GM18951 (cell line): ENCODE results near the gene MISP.

Source experiments
- POLR2A ChIP-seq: IDR thresholded peaks from 4 replicates; pipeline ENCODE4 v1.6.1; 2011; ENCODE audit warnings: mild to moderate bottlenecking; ENCODE audit not compliant: insufficient read length, insufficient read depth; ENCODE audit errors: extremely low read depth
- in situ Hi-C: fragments of 300-500 bp; cut with MboI; formaldehyde crosslinking; loops from one replicate; pipeline ENCODE4 v1.12.0; 2022; ENCODE audit warnings: low sequenced_read_pairs, mixed read lengths, inconsistent platforms; ENCODE audit not compliant: unreplicated experiment

Gene MISP

DNA sequence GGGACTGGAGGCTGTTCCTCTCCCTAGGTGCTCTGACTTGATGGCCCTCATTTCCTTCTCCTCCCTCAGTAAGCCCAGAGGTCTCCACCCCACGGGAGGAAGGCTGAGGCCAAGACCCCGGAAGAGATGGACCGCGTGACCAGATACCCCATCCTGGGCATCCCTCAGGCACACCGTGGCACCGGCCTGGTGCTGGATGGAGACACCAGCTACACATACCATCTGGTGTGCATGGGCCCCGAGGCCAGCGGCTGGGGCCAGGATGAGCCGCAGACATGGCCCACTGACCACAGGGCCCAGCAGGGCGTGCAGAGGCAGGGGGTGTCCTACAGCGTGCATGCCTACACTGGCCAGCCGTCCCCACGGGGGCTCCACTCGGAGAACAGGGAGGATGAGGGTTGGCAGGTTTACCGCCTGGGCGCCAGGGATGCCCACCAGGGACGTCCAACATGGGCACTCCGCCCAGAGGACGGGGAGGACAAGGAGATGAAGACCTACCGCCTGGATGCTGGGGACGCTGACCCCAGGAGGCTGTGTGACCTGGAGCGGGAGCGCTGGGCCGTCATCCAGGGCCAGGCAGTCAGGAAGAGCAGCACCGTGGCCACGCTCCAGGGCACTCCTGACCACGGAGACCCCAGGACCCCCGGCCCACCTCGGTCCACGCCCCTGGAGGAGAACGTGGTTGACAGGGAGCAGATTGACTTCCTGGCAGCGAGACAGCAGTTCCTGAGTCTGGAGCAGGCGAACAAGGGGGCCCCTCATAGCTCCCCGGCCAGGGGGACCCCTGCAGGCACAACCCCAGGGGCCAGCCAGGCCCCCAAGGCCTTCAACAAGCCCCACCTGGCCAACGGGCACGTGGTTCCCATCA is 6.1 kb downstream of the MISP start:
- in situ Hi-C loops = loop anchor here (25.0 kb wide), 1 partner anchor 230 kb away; the partner anchor contains the start of gene WDR18
- TF ChIP-seq POLR2A = no peak

DNA sequence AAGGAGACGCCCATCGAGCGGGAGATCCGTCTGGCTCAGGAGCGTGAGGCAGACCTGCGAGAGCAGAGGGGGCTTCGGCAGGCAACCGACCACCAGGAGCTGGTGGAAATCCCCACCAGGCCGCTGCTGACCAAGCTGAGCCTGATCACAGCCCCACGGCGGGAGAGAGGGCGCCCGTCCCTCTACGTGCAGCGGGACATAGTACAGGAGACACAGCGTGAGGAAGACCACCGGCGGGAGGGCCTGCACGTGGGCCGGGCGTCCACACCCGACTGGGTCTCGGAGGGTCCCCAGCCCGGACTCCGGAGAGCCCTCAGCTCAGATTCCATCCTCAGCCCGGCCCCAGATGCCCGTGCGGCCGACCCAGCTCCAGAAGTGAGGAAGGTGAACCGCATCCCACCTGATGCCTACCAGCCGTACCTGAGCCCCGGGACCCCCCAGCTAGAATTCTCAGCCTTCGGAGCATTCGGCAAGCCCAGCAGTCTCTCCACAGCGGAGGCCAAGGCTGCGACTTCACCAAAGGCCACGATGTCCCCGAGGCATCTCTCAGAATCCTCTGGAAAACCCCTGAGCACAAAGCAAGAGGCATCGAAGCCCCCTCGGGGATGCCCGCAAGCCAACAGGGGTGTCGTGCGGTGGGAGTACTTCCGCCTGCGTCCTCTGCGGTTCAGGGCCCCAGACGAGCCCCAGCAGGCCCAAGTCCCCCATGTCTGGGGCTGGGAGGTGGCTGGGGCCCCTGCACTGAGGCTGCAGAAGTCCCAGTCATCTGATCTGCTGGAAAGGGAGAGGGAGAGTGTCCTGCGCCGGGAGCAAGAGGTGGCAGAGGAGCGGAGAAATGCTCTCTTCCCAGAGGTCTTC is 7.1 kb downstream of the MISP start:
- TF ChIP-seq POLR2A = no peak
- in situ Hi-C loops = loop anchor here (25.0 kb wide), 1 partner anchor 229 kb away; the partner anchor contains the start of gene WDR18

DNA sequence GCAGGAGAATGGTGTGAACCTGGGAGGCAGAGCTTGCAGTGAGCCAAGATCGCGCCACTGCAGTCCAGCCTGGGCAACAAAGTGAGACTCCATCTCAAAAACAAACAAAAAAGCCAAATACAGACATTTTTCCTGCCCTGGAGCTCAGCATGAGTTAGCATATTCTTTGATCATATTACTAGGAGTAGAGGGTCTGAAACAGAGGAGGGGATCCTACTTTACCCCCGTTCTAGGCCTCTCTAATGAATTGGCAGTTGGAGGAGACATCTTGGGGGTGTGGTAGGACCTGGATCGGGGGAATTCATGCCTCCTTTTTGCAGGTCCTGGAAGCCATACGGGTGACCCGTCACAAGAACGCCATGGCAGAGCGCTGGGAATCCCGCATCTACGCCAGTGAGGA is 12.3 kb downstream of the MISP start:
- in situ Hi-C loops = loop anchor here (10.0 to 25.0 kb wide), 2 partner anchors 162 to 224 kb away; partner anchors contain the start of genes ARID3A and WDR18
- no peak for TF ChIP-seq POLR2A

DNA sequence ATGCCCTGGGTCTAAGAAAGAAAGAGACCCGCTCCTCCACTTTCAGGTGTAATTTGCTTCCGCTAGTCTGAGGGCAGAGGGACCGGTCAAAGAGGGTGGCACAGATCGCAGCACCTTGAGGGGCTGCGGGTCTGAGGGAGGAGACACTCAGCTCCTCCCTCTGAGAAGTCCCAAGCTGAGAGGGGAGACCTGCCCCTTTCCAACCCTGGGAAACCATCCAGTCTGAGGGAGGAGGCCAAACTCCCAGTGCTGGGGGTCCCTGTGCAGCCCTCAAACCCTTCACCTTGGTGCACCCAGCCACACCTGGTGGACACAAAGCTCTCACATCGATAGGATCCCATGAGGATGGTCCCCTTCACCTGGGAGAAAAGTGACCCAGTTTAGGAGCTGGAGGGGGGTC is 13.0 kb downstream of the MISP start:
- in situ Hi-C loops = loop anchor here (10.0 to 25.0 kb wide), 2 partner anchors 161 to 223 kb away; partner anchors contain the start of genes ARID3A and WDR18
- no peak for TF ChIP-seq POLR2A

DNA sequence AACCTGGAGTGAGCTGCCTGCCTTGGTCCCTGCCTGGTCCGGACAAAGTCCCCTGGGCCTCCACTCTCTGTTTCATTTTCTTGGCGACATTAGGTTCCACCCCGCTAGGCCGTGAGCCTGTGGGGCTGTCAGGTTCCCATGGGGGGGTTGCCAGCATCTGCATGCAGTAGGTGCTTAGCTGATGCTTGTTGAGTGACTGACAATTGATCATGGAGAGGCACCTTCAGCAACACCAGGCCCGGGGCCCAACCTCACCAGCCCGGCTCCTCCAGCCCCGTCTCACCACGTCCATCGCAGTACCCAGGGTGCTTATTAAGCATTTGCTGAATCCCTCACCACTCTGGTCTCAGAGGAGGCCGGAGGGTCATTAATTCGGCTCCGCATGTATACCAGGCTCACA is 13.4 kb downstream of the MISP start:
- no peak for TF ChIP-seq POLR2A
- in situ Hi-C loops = loop anchor here (10.0 to 25.0 kb wide), 2 partner anchors 160 to 223 kb away; partner anchors contain the start of genes ARID3A and WDR18

DNA sequence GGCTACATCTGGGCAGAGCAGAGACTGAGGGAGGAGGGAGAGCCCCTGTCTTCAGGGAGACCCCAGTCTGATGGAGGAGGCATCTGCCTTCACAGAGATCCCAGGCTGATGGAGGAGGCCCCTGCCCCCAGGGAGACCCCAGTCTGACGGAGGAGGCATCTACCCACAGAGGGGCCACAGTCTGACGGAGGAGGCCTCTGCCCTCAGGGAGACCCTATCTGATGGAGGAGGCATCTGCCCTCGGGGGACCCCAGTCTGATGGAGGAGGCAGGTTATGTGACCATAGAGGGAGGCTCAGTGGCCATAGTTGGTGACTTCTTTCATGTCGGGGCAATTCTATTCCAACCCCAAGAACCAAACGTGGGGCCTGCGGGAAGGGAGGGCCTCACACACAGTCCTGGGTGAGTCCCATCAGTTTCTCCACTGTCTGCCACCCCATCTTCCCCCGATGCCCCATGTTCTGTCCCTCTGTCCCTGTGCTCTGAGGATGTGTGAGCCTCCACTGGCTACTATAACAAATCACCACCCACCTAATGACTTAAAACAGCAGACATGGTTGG is 14.3 kb downstream of the MISP start:
- TF ChIP-seq POLR2A = no peak
- in situ Hi-C loops = loop anchor here (10.0 to 25.0 kb wide), 2 partner anchors 160 to 222 kb away; partner anchors contain the start of genes ARID3A and WDR18

DNA sequence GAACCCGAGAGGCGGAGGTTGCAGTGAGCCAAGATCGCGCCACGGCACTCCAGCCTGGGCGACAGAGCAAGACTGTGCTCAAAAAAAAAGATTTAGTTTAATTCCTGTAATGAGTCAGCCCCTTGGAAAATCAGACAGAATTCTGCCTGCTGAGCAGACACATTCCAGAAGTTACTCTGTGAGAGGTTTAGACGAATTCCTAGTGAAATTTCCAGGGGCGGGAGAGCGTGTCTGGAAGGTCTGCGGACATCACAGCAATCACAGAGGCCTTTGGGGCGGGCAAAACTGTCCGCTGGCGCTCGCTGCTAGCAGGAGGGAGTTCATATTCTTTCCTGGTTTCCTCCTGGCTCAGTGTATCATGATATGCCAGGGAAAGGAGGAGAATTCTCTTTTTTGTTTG is 17.5 kb downstream of the MISP start:
- no peak for TF ChIP-seq POLR2A
- in situ Hi-C loops = loop anchor here (10.0 to 25.0 kb wide), 2 partner anchors 156 to 219 kb away; partner anchors contain the start of genes ARID3A and WDR18

DNA sequence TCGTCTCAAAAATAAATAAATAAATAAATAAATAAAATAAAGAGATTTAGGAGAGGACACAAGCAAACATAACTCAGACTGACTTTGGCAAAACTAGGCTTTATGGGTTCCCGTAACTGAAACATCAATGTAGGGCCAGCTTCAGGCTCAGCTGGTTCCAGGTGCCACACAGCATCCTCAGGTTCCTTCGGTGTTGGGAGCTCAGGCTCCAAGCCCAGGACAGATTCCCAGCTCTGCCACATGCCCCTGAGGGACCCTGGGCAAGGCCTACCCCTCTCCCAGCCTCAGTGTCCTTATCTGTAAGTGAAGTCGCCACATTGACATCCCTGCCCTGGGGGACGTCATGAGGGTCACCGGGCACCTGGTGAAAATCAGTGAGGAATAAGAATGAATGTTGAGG is 18.7 kb downstream of the MISP start:
- TF ChIP-seq POLR2A = no peak
- in situ Hi-C loops = loop anchor here (10.0 to 25.0 kb wide), 2 partner anchors 155 to 218 kb away; partner anchors contain the start of genes ARID3A and WDR18

DNA sequence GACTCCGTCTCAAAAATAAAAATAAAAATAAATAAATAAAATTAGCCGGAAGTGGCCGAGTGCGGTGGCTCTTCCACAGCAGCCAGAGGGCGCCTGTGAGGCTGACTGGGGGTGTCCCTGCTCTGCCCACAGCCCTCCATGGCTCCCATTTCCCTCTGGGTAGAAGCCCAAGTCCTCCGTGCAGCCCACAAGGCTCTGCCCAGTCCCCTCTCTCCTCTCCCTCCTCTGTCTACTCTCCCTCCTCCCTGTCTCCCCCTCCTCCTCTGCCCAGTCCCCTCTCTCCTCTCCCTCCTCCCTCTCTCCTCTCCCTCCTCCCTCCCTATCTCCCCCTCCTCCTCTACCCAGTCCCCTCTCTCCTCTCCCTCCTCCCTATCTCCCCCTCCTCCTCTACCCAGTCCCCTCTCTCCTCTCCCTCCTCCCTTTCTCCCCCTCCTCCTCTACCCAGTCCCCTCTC is 20.4 kb downstream of the MISP start:
- no peak for TF ChIP-seq POLR2A
- in situ Hi-C loops = loop anchor here (25.0 kb wide), 1 partner anchor 216 kb away; the partner anchor contains the start of gene WDR18

DNA sequence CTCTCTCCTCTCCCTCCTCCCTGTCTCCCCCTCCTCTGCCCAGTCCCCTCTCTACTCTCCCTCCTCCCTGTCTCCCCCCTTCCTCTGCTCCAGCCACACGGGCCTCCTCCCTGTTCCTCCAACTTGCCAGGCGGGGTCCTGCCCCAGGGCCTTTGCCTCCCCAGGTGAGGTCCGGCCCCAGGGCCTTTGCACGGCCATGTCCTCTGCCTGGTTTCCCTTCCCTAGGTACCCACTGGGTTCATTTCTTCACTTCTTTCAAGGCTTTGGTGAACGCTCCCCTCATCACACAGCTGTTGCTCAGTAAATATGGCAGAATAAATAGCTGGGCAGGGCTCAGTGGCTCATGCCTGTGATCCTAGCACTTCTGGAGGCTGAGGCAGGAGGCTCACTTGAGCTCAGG is 21.2 kb downstream of the MISP start:
- in situ Hi-C loops = loop anchor here (25.0 kb wide), 1 partner anchor 215 kb away; the partner anchor contains the start of gene WDR18
- TF ChIP-seq POLR2A = no peak

DNA sequence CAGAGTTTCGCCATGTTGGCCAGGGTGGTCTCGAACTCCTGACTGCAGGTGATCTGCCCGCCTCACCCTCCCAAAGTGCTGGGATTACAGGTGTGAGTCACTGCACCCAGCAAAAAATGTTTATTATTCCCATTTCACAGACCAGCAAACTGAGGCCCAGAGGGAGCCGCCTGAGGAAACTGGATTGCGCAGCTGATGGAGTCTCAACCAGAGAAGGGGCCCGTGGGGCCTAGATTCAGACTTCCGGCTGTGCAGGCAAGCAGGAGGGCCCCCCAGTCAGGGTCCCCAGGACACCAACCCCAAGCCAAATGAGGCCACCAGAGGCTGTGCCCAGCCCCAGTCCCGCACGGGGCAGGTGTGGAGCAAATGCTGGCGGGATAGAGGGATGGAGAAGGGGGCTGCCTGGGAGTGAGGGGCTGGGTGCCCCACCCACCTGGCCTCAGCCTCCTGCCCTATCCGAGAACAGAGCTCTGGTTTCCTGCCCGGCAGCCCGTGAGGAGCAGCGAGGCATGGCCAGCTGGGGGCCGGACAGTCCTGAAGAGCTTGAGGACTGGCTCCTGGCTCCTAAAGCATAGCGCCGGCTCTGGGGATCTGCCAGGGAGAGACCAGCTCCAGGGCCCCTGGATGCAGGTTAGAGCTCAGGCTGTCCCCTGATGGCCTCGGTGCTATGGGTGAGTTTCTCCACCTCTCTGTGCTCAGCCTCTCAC is 22.0 kb downstream of the MISP start:
- TF ChIP-seq POLR2A = no peak
- in situ Hi-C loops = loop anchor here (25.0 kb wide), 1 partner anchor 214 kb away; the partner anchor contains the start of gene WDR18

DNA sequence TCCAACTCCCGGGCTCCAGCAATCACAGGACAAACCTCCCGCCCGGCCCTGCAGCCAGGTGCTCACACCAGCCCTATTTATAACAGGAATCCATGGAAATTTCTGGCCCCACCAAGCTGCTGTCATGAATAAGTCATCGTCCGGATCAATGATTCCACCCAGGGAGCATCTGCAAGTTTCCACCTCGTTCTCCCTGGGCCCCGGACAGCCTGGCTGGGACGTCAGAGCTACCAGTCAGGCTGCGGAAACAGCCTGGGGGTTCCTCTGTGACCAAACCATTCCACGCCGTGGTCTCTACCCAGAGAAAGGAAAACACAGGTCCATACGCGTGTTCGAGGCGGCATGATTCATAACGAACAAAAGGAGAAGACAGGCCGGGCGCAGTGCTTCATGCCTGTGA is 25.6 kb downstream of the MISP start:
- TF ChIP-seq POLR2A = no peak
- in situ Hi-C loops = no loop called here
